ENCODE results near the gene METAP1.
"Not testable (repeated sequence)": the region's sequence is repeated elsewhere in the genome, so short reads cannot be mapped to it uniquely, and the experiment has no call there.

METAP1 gene

GRCh38 chr4:99077177-99077576, 81.7 kb downstream of the METAP1 start:
- no peak for DNase-seq (ENCODE audit: low read depth in 1 of 2, low spot score in 1 of 2)
- no peak for TF ChIP-seq JUND (IDR thresholded peaks at IDR 0.05; ENCODE audit: low read depth)
- in situ Hi-C loops (cut with HindIII; ENCODE audit: low pct_unique_long_range_greater_than_20kb, low sequenced_read_pairs): no loop called here

DNA sequence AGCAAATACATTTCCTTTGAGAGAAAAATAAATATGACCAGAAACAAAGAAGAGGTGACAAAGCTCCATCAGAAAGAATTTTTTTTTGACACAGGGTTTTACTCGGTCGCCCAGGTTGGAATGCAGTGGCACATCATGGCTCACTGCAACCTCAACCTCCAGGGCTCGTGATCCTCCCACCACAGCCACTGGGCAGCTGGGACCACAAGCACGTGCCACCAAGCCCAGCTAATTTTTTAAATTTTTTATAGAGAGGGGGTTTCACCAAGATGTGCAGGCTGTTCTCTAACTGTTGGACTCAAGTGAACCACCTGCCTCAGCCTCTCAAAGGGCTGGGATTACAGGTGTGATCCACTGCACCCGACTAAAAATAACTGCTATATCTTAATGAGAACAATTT, 82.8 kb downstream of the METAP1 start:
- no peak for DNase-seq (ENCODE audit: low read depth in 1 of 2, low spot score in 1 of 2)
- in situ Hi-C loops (cut with HindIII; ENCODE audit: low pct_unique_long_range_greater_than_20kb, low sequenced_read_pairs): no loop called here
- TF ChIP-seq JUND (IDR thresholded peaks at IDR 0.05; ENCODE audit: low read depth): no peak

DNA sequence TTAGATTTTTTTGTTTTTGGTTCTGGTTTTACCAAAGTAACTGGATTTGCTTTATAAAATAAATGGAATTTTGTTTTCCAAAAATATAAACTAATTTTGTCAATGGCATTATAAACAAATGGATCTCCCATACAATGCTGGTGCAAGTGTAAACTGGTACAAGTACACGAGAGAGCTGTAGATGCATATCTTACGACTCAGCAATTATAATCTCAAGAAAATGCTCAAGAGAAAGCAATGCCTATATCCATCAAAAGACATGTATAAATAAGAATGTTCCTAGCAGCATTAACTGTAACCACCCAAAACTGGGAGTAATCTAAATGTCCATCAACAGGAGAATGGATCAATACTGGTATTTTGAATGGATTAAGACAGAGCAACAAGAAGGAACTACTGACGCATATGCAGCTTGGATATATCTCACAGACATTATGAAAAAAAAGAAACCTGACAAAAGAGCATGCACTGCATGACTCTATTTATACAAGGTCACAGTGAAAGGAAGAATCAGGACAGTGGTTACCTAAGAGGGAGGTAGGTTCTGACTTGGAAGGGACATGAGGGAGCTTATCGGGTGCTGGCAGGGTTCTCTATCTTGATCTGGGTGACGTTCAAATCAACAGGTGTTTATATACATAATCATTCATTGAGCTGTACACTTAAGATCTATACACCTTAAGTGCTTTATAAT, 83.6 kb downstream of the METAP1 start:
- in situ Hi-C loops (cut with HindIII; ENCODE audit: low pct_unique_long_range_greater_than_20kb, low sequenced_read_pairs): no loop called here
- TF ChIP-seq JUND (IDR thresholded peaks at IDR 0.05; ENCODE audit: low read depth): no peak
- no peak for DNase-seq (ENCODE audit: low read depth in 1 of 2, low spot score in 1 of 2)

GRCh38 chr4:99079625-99080295, 84.2 kb downstream of the METAP1 start:
- TF ChIP-seq JUND (IDR thresholded peaks at IDR 0.05; ENCODE audit: low read depth): no peak
- in situ Hi-C loops (cut with HindIII; ENCODE audit: low pct_unique_long_range_greater_than_20kb, low sequenced_read_pairs): no loop called here
- no peak for DNase-seq (ENCODE audit: low read depth in 1 of 2, low spot score in 1 of 2)

DNA sequence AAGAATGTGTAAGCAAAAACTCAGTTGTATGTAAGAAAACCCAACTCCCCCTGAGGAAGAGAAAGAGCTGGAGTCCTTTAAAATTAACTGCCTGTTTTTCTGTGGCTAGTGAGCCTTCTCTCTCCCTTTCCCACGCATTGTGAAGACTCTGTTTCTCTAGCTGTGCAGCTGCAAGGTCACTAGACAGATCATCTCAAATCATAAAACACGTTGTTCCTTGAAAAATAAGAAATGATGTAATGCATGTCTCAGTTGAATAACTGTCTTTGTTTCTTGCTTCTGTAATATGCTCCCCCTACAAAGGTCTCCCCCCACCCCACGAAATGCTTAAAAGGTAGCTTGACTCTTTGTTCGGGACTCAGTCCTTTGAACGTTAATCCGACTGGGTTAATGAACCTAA, 85.3 kb downstream of the METAP1 start:
- DNase-seq (ENCODE audit: low read depth in 1 of 2, low spot score in 1 of 2); in situ Hi-C loops (cut with HindIII; ENCODE audit: low pct_unique_long_range_greater_than_20kb, low sequenced_read_pairs): not testable (repeated sequence)

DNA sequence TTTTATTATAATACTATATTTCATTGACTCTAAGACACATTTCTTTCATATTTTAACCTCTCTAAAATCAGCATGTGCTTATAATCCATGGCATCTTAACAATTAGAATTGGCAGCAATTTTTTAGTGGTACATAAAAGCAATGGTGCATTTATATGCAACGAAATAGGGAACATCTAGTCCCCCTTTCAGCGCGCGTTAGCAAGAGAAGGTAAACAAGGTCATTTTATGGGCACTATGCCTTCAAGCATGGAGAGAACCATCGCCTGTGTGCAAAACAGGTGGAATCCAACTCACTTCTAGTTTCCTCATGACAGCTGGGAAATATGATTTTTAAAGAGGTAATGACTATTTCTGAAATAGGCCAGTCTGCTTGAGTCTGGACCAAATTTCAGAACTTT, 86.7 kb downstream of the METAP1 start:
- DNase-seq (ENCODE audit: low read depth in 1 of 2, low spot score in 1 of 2): no peak
- in situ Hi-C loops (cut with HindIII; ENCODE audit: low pct_unique_long_range_greater_than_20kb, low sequenced_read_pairs): no loop called here
- TF ChIP-seq JUND (IDR thresholded peaks at IDR 0.05; ENCODE audit: low read depth): no peak

- DNase-seq (ENCODE audit: low read depth in 1 of 2, low spot score in 1 of 2): no peak
- in situ Hi-C loops (cut with HindIII; ENCODE audit: low pct_unique_long_range_greater_than_20kb, low sequenced_read_pairs): no loop called here
- no peak for TF ChIP-seq JUND (IDR thresholded peaks at IDR 0.05; ENCODE audit: low read depth)
Observed at GRCh38 chr4:99084595-99084994, 89.1 kb downstream of the METAP1 start.

GRCh38 chr4:99088023-99088449, 92.5 kb downstream of the METAP1 start:
- no peak for TF ChIP-seq JUND (IDR thresholded peaks at IDR 0.05; ENCODE audit: low read depth)
- DNase-seq (ENCODE audit: low read depth in 1 of 2, low spot score in 1 of 2): peak; percentile 53 to 63
- in situ Hi-C loops (cut with HindIII; ENCODE audit: low pct_unique_long_range_greater_than_20kb, low sequenced_read_pairs): no loop called here

DNA sequence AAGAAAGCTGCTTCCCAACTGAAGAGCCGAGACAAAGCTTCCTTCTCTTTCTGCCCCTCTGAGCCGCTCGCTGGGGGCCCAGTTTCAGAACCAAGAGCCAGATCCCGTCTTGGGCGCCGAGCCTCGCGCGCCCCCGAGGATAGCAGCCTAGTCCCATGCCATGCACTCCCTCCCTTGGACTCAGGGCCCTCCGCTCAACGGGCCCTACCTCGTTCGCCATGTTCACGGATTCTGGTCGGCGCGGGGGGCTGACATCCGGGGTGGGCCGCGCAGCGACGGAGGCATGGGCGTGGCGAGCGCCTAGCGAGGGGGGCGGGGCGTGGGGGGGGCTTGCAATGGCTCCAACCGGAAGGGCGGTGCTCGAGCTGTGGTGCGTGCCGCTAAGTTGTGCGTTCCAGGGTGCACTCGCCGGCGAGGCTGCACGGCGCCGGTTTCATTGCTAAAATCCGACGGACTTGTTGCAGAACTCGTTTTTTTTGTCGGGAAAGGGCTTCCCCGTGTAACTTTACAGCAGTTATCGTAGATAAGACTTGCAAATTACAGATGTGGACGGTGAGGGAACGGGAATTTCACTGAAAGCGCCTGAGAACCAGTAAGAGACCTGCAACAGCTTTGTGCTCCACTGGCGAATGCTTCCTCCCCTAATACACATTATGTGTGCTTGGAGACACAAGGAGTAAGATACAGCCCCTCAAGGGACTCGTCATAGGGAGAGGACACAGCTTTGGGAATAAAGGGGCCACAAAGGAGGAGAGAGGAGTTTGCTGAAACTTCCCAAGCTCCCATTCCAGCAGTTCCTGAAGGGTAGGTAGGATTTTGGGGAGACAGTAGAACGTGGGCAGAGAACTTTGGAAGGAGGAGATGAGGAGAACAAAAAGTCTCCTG, 93.2 kb downstream of the METAP1 start, which contains the start of gene ADH5:
Gene ADH5 (minus strand): TSS at position 308 of the 885 bp plus-strand sequence. CDS start 88 bp downstream, at position 220.
- DNase-seq (ENCODE audit: low read depth in 1 of 2, low spot score in 1 of 2): peak; percentile 47 to 80

DNA sequence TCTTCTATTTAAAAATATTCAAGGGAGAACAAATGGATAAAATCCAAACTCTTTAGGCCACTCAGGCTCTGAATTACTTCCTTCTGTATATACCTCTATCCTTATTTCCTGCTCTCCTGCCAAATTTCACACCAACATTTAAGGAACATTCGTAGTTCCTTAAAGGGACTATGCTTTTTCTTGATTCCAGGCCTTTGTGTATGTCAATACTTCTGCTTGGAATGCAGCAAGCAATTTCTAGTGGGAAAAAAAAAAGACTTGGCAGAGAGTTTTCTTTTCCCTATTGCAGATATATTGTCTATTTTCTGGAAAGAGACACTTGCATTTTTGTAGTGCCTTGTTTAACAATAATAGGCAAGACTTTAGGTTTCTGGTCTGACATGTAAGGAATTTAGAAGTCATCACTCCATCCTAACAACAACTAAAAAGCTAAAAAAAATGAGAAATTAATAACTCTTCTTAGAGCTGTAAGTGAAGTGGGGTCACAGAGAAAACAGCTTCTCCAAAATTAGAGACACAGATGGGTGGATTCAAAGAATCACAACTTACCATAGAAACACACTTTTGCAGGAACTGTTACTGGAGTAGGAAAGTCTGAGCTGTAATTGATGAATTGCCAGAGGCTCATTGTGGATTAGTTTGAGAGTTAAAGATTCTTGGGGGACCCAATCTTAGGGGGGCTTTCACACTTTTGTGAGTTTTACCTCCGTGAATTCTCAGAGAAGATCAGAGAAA, 95.1 kb downstream of the METAP1 start:
- no peak for TF ChIP-seq JUND (IDR thresholded peaks at IDR 0.05; ENCODE audit: low read depth)
- DNase-seq (ENCODE audit: low read depth in 1 of 2, low spot score in 1 of 2): no peak
- in situ Hi-C loops (cut with HindIII; ENCODE audit: low pct_unique_long_range_greater_than_20kb, low sequenced_read_pairs): no loop called here

More for the DNA sequence above, 93.2 kb downstream of the METAP1 start, which contains the start of gene ADH5:
- TF ChIP-seq JUND (IDR thresholded peaks at IDR 0.05; ENCODE audit: low read depth): no peak
- in situ Hi-C loops (cut with HindIII; ENCODE audit: low pct_unique_long_range_greater_than_20kb, low sequenced_read_pairs): no loop called here

- no peak for TF ChIP-seq JUND (IDR thresholded peaks at IDR 0.05; ENCODE audit: low read depth)
- DNase-seq (ENCODE audit: low read depth in 1 of 2, low spot score in 1 of 2): no peak
- in situ Hi-C loops (cut with HindIII; ENCODE audit: low pct_unique_long_range_greater_than_20kb, low sequenced_read_pairs): no loop called here
Observed at GRCh38 chr4:99091216-99091575, 95.7 kb downstream of the METAP1 start.

DNA sequence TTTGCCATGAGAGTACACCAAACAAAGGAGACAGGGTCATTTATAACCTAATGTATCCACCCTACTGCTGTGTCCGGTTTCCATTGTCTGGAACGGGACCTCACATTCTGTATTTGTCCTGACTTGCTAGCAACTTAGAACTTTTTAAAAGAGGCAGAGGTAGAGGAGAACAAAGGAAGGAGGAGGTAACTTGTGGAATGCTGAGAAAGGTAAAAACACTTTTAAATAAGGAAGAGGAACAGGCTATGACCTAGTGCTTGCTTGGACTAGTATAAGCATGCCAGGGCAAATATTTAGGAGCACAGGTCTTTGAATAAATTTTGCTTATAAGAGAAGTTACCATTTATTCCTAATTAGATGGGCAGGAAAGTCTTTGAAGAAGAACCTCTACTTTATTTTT, 96.3 kb downstream of the METAP1 start:
- in situ Hi-C loops (cut with HindIII; ENCODE audit: low pct_unique_long_range_greater_than_20kb, low sequenced_read_pairs); DNase-seq (ENCODE audit: low read depth in 1 of 2, low spot score in 1 of 2): not testable (repeated sequence)

Measured in T47D (cell line).